Coronary artery (tissue), 2 donors: ENCODE results near the gene LANCL1.

Experiments used
- DNase-seq: peaks from one replicate; pipeline ENCODE4 v3.0.0-alpha.2; 2017; ENCODE audit warnings: low spot score
- H3K27ac ChIP-seq, 2 donors: fragments of 200-600 bp; sonication (generic); one replicate each; pipeline ENCODE4 v1.5.1; 2016 to 2019
- H3K4me3 ChIP-seq: fragments of 200-600 bp; sonication (generic); 2 replicates; pipeline ENCODE4 v1.5.1; 2016; ENCODE audit warnings: mild to moderate bottlenecking, moderate library complexity
- TF ChIP-seq, protein P1 (sequence below): fragments of 200-600 bp; sonication (generic); IDR thresholded peaks from one replicate; pipeline ENCODE4 v1.5.1; 2019; ENCODE audit warnings: antibody characterized with exemption

Gene LANCL1

DNA sequence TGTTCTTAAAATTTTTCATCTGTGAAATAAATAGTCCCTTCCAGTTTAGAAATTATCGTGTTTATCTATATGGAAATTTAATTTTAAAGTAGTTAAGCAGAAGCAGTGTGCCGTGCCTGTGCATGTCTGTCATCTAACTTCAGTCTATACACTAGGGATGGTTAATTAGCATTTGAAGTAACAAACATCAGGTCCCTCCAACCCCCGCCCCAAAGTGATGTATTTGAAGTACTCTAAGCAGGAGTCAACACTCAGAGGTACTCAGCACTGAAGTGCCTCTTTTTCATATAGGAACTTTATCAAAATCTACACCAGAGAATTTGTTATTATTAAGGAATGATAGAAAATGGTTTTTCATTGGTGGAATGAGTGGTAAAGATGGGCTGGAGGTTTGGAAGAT, 33.0 kb downstream of the LANCL1 start:
- Histone ChIP-seq H3K4me3 (no peak overlapping the region), H3K27ac (no peak overlapping the region)
- TF ChIP-seq, protein P1, sequence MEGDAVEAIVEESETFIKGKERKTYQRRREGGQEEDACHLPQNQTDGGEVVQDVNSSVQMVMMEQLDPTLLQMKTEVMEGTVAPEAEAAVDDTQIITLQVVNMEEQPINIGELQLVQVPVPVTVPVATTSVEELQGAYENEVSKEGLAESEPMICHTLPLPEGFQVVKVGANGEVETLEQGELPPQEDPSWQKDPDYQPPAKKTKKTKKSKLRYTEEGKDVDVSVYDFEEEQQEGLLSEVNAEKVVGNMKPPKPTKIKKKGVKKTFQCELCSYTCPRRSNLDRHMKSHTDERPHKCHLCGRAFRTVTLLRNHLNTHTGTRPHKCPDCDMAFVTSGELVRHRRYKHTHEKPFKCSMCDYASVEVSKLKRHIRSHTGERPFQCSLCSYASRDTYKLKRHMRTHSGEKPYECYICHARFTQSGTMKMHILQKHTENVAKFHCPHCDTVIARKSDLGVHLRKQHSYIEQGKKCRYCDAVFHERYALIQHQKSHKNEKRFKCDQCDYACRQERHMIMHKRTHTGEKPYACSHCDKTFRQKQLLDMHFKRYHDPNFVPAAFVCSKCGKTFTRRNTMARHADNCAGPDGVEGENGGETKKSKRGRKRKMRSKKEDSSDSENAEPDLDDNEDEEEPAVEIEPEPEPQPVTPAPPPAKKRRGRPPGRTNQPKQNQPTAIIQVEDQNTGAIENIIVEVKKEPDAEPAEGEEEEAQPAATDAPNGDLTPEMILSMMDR = no peak
- no peak for DNase-seq

DNA sequence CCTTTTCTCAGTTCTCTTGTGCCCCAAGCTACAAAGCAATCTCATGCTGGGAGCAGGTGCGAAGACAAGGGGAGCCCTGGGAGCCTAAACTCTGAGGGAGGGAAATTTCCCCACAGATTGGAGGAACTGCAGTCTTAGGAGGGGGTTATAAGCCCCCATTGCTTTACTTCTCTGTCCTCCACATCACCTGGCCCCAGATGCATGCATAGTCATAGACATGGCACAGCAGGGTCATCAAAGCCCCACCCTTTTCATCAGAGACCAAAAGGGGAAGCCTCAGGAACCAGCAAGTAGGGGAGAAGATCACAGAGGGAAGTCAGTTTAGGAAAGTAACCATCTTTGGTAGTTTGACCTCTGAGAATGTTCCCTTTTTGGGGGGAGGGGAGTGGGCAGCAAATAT, 33.7 kb downstream of the LANCL1 start:
- Histone ChIP-seq H3K4me3 (no peak overlapping the region), H3K27ac (no peak overlapping the region)
- DNase-seq = no peak
- TF ChIP-seq, protein P1 = no peak

DNA sequence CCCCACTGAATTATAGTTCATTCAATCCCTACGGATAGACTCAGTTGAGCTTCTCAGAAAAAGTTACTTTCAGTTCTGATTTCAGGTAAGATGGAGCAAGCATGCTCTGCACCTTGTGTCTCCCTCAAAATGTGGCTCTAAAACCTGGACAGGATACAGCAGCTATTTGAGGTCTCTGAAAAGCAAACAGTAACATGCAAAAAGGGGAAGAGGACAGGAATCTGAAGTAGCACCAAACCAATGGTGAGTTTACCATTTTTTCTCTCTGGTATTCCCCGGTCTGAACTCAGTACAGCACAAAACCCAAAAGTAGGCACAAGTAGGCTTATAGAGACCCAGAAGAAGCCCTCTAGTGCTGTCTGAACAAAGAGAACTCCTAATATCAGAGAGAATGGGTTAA, 34.1 kb downstream of the LANCL1 start:
- TF ChIP-seq, protein P1 = no peak
- H3K27ac ChIP-seq = no peak overlapping the region
- no peak for DNase-seq
- H3K4me3 ChIP-seq = no peak overlapping the region

DNA sequence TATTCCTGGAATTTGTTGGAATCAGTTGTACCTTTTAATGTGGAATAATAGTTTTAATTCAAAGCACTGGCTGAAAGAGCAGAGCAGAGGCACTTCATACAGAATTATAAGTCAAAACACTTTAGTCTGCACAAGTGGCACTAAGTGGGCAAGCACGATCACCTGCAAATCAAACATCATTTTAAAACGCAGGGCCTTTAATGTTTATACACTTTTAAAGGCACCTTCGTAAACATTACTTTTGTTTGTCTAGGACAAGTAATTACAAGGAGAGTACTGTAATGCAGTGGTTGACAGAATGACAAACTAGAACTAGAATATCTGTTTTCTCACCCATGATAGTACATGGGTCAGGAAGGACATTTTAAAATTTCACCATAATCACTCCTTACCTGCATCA, 36.4 kb downstream of the LANCL1 start:
- DNase-seq = no peak
- Histone ChIP-seq H3K27ac (no peak overlapping the region), H3K4me3 (no peak overlapping the region)
- TF ChIP-seq, protein P1 = no peak

GRCh38 chr2:210435439-210435838, 41.1 kb downstream of the LANCL1 start:
- H3K4me3 ChIP-seq = no peak overlapping the region
- TF ChIP-seq, protein P1 = no peak
- no peak for DNase-seq
- no peak overlapping the region for H3K27ac ChIP-seq

DNA sequence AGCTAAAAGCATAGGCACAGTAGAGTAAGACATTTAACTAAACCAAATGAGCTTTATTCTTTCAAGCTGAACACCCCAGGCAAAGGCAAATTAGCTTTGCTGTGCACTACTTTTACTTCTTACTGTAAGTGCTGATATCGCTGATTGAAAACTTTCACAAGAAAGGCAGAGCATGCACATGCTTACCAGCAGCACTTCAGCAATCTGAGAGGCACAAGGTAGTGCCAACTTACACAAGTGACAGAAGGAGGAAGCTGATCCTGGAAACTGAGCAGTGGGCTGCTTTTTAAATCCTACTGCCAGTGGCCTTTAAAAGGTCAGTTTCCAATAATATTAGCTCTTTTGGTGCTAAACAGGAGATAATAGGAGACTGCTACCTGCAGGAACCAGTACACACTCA, 43.9 kb downstream of the LANCL1 start:
- Histone ChIP-seq H3K27ac (no peak overlapping the region), H3K4me3 (no peak overlapping the region)
- TF ChIP-seq, protein P1 = no peak
- DNase-seq = no peak

DNA sequence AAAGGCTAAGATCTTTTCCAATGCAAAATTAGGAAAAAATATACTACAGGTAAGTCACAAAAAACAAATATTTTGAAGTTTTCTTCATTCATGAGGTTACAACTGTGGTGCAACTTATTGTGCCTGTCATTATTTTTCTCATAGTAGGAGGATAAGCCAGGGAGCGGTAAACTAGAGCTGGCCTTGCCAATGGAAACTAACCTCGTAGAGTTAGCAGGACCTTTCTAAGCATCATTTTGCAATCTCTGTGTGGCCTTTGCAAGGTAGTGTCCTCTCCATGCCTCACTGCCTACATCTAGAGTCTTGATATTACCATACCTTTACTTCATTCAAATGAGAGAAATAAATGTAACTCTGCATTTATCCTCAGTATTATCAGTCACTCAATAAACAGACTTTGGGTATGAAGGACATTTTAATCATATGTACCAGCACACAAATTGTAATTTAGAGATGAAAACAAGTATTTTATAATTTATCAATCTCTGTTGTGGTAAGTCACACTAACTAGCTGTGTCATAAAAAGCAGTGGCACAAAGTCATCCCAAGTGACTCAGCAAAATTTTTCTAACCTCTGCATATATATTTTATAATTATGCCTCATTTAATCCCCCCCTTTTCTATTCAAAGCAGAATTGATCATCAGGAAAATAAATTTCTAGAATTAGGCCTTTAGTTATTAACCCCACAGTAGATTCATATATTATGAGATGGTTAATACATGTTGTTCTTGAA, 47.0 kb downstream of the LANCL1 start:
- DNase-seq = no peak
- no peak overlapping the region for H3K4me3 ChIP-seq
- H3K27ac ChIP-seq = no peak overlapping the region
- TF ChIP-seq, protein P1 = no peak
